Trophoblast cell (in vitro differentiated cells and primary cell): Measurements from ENCODE around the gene CDH15.

Experiments
- DNase-seq, 2 donors: peaks; one replicate each; pipeline ENCODE4 v3.0.0-alpha.2; 2016
- H2AFZ ChIP-seq: 2 replicates; pipeline ENCODE4 v1.6.1; 2013; ENCODE audit warnings: low read length, moderate library complexity, mild to moderate bottlenecking; ENCODE audit not compliant: insufficient read depth, poor library complexity
- H2AK5ac ChIP-seq: 2 replicates; pipeline ENCODE4 v1.6.1; 2013; ENCODE audit warnings: mild to moderate bottlenecking, low read length
- H2BK120ac ChIP-seq: 2 replicates; pipeline ENCODE4 v1.6.1; 2013; ENCODE audit warnings: low read length, mild to moderate bottlenecking, moderate library complexity; ENCODE audit not compliant: insufficient read depth, poor library complexity
- H2BK12ac ChIP-seq: 2 replicates; pipeline ENCODE4 v1.6.1; 2013; ENCODE audit warnings: mild to moderate bottlenecking, low read length, moderate library complexity
- H2BK5ac ChIP-seq: 2 replicates; pipeline ENCODE4 v1.6.1; 2013; ENCODE audit warnings: low read length, low read depth, moderate library complexity, mild to moderate bottlenecking; ENCODE audit not compliant: poor library complexity
- H3K14ac ChIP-seq: 2 replicates; pipeline ENCODE4 v1.6.1; 2013; ENCODE audit warnings: mild to moderate bottlenecking, low read length
- H3K18ac ChIP-seq: 2 replicates; pipeline ENCODE4 v1.6.1; 2013; ENCODE audit warnings: mild to moderate bottlenecking, low read length
- H3K23ac ChIP-seq: 2 replicates; pipeline ENCODE4 v1.6.1; 2013; ENCODE audit warnings: low read length
- H3K27ac ChIP-seq: 2 replicates; pipeline ENCODE4 v1.5.1; 2013; ENCODE audit warnings: low read depth, mild to moderate bottlenecking, inconsistent platforms, low read length, moderate library complexity
- H3K27me3 ChIP-seq: 2 replicates; pipeline ENCODE4 v1.6.1; 2013; ENCODE audit warnings: inconsistent platforms, mild to moderate bottlenecking, low read length, moderate library complexity; ENCODE audit not compliant: insufficient read depth
- H3K36me3 ChIP-seq, 2 experiments: 1 replicate in 1 of 2; 2 replicates in 1 of 2; pipeline ENCODE4 v1.6.1; 2013; ENCODE audit warnings: low read length in 2 of 2, mild to moderate bottlenecking in 2 of 2, moderate library complexity in 1 of 2; ENCODE audit not compliant: insufficient read depth in 2 of 2, control insufficient read depth in 1 of 2
- H3K4ac ChIP-seq: 2 replicates; pipeline ENCODE4 v1.6.1; 2013; ENCODE audit warnings: low read depth, mild to moderate bottlenecking, low read length, moderate library complexity
- H3K4me1 ChIP-seq, 2 experiments: 1 replicate in 1 of 2; 2 replicates in 1 of 2; pipeline ENCODE4 v1.6.1; 2013; ENCODE audit warnings: low read length in 2 of 2, mild to moderate bottlenecking in 2 of 2, moderate library complexity in 1 of 2; ENCODE audit not compliant: insufficient read depth in 2 of 2, control insufficient read depth in 1 of 2
- H3K4me2 ChIP-seq: 2 replicates; pipeline ENCODE4 v1.6.1; 2013; ENCODE audit warnings: inconsistent platforms, mild to moderate bottlenecking, low read length, moderate library complexity
- H3K4me3 ChIP-seq: 2 replicates; pipeline ENCODE4 v1.5.1; 2013; ENCODE audit warnings: mild to moderate bottlenecking, low read depth, low read length, inconsistent platforms
- H3K79me1 ChIP-seq: one replicate; pipeline ENCODE4 v1.6.1; 2013; ENCODE audit warnings: low read length
- H3K79me2 ChIP-seq: 2 replicates; pipeline ENCODE4 v1.6.1; 2013; ENCODE audit warnings: low read length, mild to moderate bottlenecking; ENCODE audit not compliant: control insufficient read depth, insufficient read depth, poor library complexity
- H3K9ac ChIP-seq: 2 replicates; pipeline ENCODE4 v1.6.1; 2013; ENCODE audit warnings: mild to moderate bottlenecking, low read length
- H3K9me3 ChIP-seq: 2 replicates; pipeline ENCODE4 v1.6.1; 2013; ENCODE audit warnings: low read depth, mild to moderate bottlenecking, control low read depth, inconsistent platforms, low read length; ENCODE audit not compliant: insufficient read depth
- H4K12ac ChIP-seq: 2 replicates; pipeline ENCODE4 v1.6.1; 2013; ENCODE audit warnings: low read depth, mild to moderate bottlenecking, low read length, moderate library complexity
- H4K8ac ChIP-seq: 2 replicates; pipeline ENCODE4 v1.6.1; 2013; ENCODE audit warnings: low read depth, mild to moderate bottlenecking, low read length, moderate library complexity
- H4K91ac ChIP-seq: one replicate; pipeline ENCODE4 v1.6.1; 2013; ENCODE audit warnings: low read depth, mild to moderate bottlenecking, low read length, moderate library complexity
- WGBS: extraction: QIAGEN DNeasy Blood & Tissue Kit; methylation state at CpG from one replicate; pipeline ENCODE4 v1.1.7; 2013; ENCODE audit warnings: missing lambda C conversion rate; ENCODE audit not compliant: insufficient read length, insufficient coverage; ENCODE audit errors: extremely low coverage; 5-methylcytosine and 5-hydroxymethylcytosine counted together

The CDH15 gene

GRCh38 chr16:89160977-89161701, 10.4 kb upstream of the CDH15 start:
- no peak overlapping the region for H3K9ac ChIP-seq
- H3K14ac ChIP-seq = no peak overlapping the region
- no peak overlapping the region for H2BK120ac ChIP-seq
- no peaks in the 10 kb centered on the region for H3K27me3 ChIP-seq
- no peaks in the 10 kb centered on the region for H3K36me3 ChIP-seq
- DNase-seq = no peak
- H2AK5ac ChIP-seq = no peak overlapping the region
- H3K27ac ChIP-seq = no peak overlapping the region
- no peak overlapping the region for H4K91ac ChIP-seq
- H2AFZ ChIP-seq = no peak overlapping the region
- H2BK5ac ChIP-seq = no peak overlapping the region
- no peak overlapping the region for H3K18ac ChIP-seq
- no peaks in the 10 kb centered on the region for H3K79me1 ChIP-seq
- H3K4me2 ChIP-seq = no peak overlapping the region
- no peak overlapping the region for H3K23ac ChIP-seq
- WGBS = no CpG with 5 or more reads among the region's 29 CpGs
- no peak overlapping the region for H3K4me3 ChIP-seq
- H2BK12ac ChIP-seq = no peak overlapping the region
- no peak overlapping the region for H3K4ac ChIP-seq
- no peaks in the 10 kb centered on the region for H3K79me2 ChIP-seq
- peaks cover 0 to 1% of the 10 kb centered on the region in 2 experiments for H3K4me1 ChIP-seq
- H3K9me3 ChIP-seq = peaks cover 15% of the 10 kb centered on the region
- H4K8ac ChIP-seq = no peak overlapping the region
- no peak overlapping the region for H4K12ac ChIP-seq

- no peak overlapping the region for H3K4me3 ChIP-seq
- no peak overlapping the region for H2BK5ac ChIP-seq
- no peak overlapping the region for H3K14ac ChIP-seq
- H2BK12ac ChIP-seq = no peak overlapping the region
- no peaks in the 10 kb centered on the region for H3K79me2 ChIP-seq
- H3K36me3 ChIP-seq = no peaks in the 10 kb centered on the region
- H4K8ac ChIP-seq = no peak overlapping the region
- no peak overlapping the region for H3K18ac ChIP-seq
- H2AK5ac ChIP-seq = no peak overlapping the region
- H3K23ac ChIP-seq = no peak overlapping the region
- H3K4me2 ChIP-seq = no peak overlapping the region
- no peak overlapping the region for H3K9ac ChIP-seq
- no peak overlapping the region for H2AFZ ChIP-seq
- peaks cover under 1 to 1% of the 10 kb centered on the region in 2 experiments for H3K4me1 ChIP-seq
- no peak overlapping the region for H4K12ac ChIP-seq
- H3K4ac ChIP-seq = no peak overlapping the region
- H3K79me1 ChIP-seq = peaks cover under 1% of the 10 kb centered on the region
- no peak overlapping the region for H4K91ac ChIP-seq
- H2BK120ac ChIP-seq = no peak overlapping the region
- no peak for DNase-seq
- WGBS = no CpG with 5 or more reads among the region's 40 CpGs
- peaks cover 15% of the 10 kb centered on the region for H3K9me3 ChIP-seq
- H3K27me3 ChIP-seq = no peaks in the 10 kb centered on the region
- H3K27ac ChIP-seq = no peak overlapping the region
Measured at GRCh38 chr16:89161763-89162713, 9.5 kb upstream of the CDH15 start.

- H3K4me1 ChIP-seq = peaks cover 4% of the 10 kb centered on the region in 2 experiments
- peaks cover 13% of the 10 kb centered on the region for H3K9me3 ChIP-seq
- H3K9ac ChIP-seq = peak overlapping the region; percentile 48
- H3K36me3 ChIP-seq = no peaks in the 10 kb centered on the region
- H3K23ac ChIP-seq = no peak overlapping the region
- no peak overlapping the region for H3K18ac ChIP-seq
- H2AK5ac ChIP-seq = no peak overlapping the region
- H3K14ac ChIP-seq = no peak overlapping the region
- H4K12ac ChIP-seq = no peak overlapping the region
- no peak overlapping the region for H3K4me2 ChIP-seq
- H3K79me1 ChIP-seq = peaks cover 3% of the 10 kb centered on the region
- no peak overlapping the region for H2BK120ac ChIP-seq
- H2AFZ ChIP-seq = no peak overlapping the region
- H3K27me3 ChIP-seq = no peaks in the 10 kb centered on the region
- no peak overlapping the region for H3K4me3 ChIP-seq
- no peak overlapping the region for H2BK5ac ChIP-seq
- no peaks in the 10 kb centered on the region for H3K79me2 ChIP-seq
- no peak overlapping the region for H3K27ac ChIP-seq
- WGBS = no CpG with 5 or more reads among the region's 9 CpGs
- no peak overlapping the region for H3K4ac ChIP-seq
- H4K91ac ChIP-seq = no peak overlapping the region
- DNase-seq = no peak
- no peak overlapping the region for H2BK12ac ChIP-seq
- no peak overlapping the region for H4K8ac ChIP-seq
Measured at GRCh38 chr16:89163297-89163696, 8.3 kb upstream of the CDH15 start.

GRCh38 chr16:89164436-89164835, 7.1 kb upstream of the CDH15 start:
- Histone ChIP-seq H4K91ac (no peak overlapping the region), H3K36me3 (no peaks in the 10 kb centered on the region), H3K4ac (no peak overlapping the region), H3K27me3 (no peaks in the 10 kb centered on the region), H3K9me3 (peaks cover 7% of the 10 kb centered on the region), H3K23ac (no peak overlapping the region), H2AFZ (no peak overlapping the region), H3K4me2 (no peak overlapping the region), H3K4me1 (peaks cover 4% of the 10 kb centered on the region in 2 experiments), H3K27ac (no peak overlapping the region), H4K12ac (no peak overlapping the region), H2BK5ac (no peak overlapping the region), H2BK12ac (no peak overlapping the region), H2AK5ac (no peak overlapping the region), H3K14ac (no peak overlapping the region), H3K9ac (no peak overlapping the region), H4K8ac (no peak overlapping the region), H3K4me3 (no peak overlapping the region), H2BK120ac (no peak overlapping the region), H3K79me1 (peaks cover 3% of the 10 kb centered on the region), H3K79me2 (no peaks in the 10 kb centered on the region), H3K18ac (no peak overlapping the region)
- no peak for DNase-seq
- WGBS = no CpG with 5 or more reads among the region's 15 CpGs
